ENCODE measurements around the gene AFF3. TPM values are rescaled to one million over a fixed set of nuclear protein-coding genes. Genes with fewer than 3 reads are reported as not detected.

The AFF3 gene
- total and polyA plus RNA-seq, 2 of the 4 experiments (the other 2 are of a cell fraction): 12.9 to 14.3 TPM

DNA sequence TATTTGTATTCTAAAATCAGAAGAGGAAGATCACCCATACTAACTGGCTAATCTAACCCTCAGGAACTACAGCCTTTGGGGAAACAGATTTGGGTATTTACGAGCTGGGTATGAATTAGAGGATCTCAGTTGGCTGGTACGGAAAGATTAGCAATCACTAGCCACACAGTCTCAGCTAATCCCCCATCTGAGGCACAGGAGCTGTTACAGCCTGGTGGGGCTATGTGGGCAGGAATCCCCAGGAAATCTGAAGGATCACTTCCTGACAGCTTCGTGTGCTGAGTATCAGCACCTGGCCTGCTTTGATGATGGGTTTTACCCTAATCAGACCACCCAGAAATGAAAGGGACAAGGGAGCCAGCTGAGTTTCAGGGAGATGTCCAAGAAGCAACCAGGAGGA is 206.3 kb downstream of the AFF3 start:
- H4K8ac ChIP-seq (ENCODE audit: low read depth in 2 of 2, low read length in 2 of 2): peak overlapping the region in 1 of 2 experiments; percentile 14; a peak in 1 of 4 replicates
- H3K36me3 ChIP-seq (ENCODE audit: control insufficient read depth, insufficient read depth, low read length): peaks cover 22% of the 10 kb centered on the region
- no peak overlapping the region for H3K9ac ChIP-seq (ENCODE audit: low read depth, low read length)
- no peak overlapping the region for H3K27ac ChIP-seq (ENCODE audit: insufficient read depth, low read length)
- dilution Hi-C loops (cut with HindIII; ENCODE audit: low sequenced_read_pairs, unreplicated experiment) (no loop called here), intact Hi-C loops (cut with micrococcal nuclease) (no loop called here), in situ Hi-C loops (cut with MboI; ENCODE audit: low sequenced_read_pairs) (no loop called here)
- WGBS, 2 experiments (ENCODE audit: extremely low coverage in 2 of 2, insufficient read length in 1 of 2): no CpG with 5 or more reads among the region's 3 CpGs
- H2AFZ ChIP-seq (replicated peaks; ENCODE audit: low read length, poor library complexity): no peak overlapping the region
- peaks cover 0 to 7% of the 10 kb centered on the region in 2 experiments; a peak in 1 of 4 replicates for H3K79me1 ChIP-seq (ENCODE audit: low read depth in 1 of 2, low read length in 2 of 2)
- H3K9me1 ChIP-seq (ENCODE audit: insufficient read depth, low read length): peaks cover 5% of the 10 kb centered on the region; the same call in 1 of the 2 replicates
- H2AK9ac ChIP-seq (replicated peaks; ENCODE audit: low read depth, low read length, poor library complexity): no peak overlapping the region
- no peak overlapping the region for H4K91ac ChIP-seq (ENCODE audit: insufficient read depth, low read depth, low read length)
- H3K18ac ChIP-seq (ENCODE audit: low read depth, low read length): no peak overlapping the region
- no TSS peak for BruUV-seq (replicated peaks)
- ChIA-PET CTCF (no interaction called here), POLR2A (ENCODE audit: unreplicated experiment) (no interaction called here)
- no peak overlapping the region; the same call in 1 of the 2 replicates for H3K14ac ChIP-seq (replicated peaks; ENCODE audit: low read depth, low read length)
- no peak overlapping the region for H2BK15ac ChIP-seq (ENCODE audit: low read depth, low read length)
- no peak for ATAC-seq (ENCODE audit: low read depth)
- no peak overlapping the region for H3K23ac ChIP-seq (ENCODE audit: low read depth, low read length)
- H3K56ac ChIP-seq (ENCODE audit: extremely low read depth, insufficient read depth, low read length): no peak overlapping the region
- no peaks in the 10 kb centered on the region for H3K27me3 ChIP-seq (ENCODE audit: control insufficient read depth, insufficient read depth, low read length)
- no peak for DNase-seq
- no peak overlapping the region for H3K4me2 ChIP-seq (ENCODE audit: low read depth, low read length)
- H3K4me1 ChIP-seq (ENCODE audit: control insufficient read depth, insufficient read depth, low read length): no peaks in the 10 kb centered on the region; the same call in 1 of the 2 replicates
- H2BK20ac ChIP-seq (ENCODE audit: low read depth, low read length): no peak overlapping the region
- no peak overlapping the region for H2BK5ac ChIP-seq (ENCODE audit: low read depth, low read length, poor library complexity, severe bottlenecking)
- H4K20me1 ChIP-seq (ENCODE audit: insufficient read depth, low read length): no peaks in the 10 kb centered on the region
- H3K4me3 ChIP-seq (ENCODE audit: insufficient read depth, low read depth, low read length): no peak overlapping the region
- no peak for TF ChIP-seq RCOR1 (IDR thresholded peaks at IDR 0.05; ENCODE audit: insufficient replicate concordance, low read length)
- TF ChIP-seq, protein P1, sequence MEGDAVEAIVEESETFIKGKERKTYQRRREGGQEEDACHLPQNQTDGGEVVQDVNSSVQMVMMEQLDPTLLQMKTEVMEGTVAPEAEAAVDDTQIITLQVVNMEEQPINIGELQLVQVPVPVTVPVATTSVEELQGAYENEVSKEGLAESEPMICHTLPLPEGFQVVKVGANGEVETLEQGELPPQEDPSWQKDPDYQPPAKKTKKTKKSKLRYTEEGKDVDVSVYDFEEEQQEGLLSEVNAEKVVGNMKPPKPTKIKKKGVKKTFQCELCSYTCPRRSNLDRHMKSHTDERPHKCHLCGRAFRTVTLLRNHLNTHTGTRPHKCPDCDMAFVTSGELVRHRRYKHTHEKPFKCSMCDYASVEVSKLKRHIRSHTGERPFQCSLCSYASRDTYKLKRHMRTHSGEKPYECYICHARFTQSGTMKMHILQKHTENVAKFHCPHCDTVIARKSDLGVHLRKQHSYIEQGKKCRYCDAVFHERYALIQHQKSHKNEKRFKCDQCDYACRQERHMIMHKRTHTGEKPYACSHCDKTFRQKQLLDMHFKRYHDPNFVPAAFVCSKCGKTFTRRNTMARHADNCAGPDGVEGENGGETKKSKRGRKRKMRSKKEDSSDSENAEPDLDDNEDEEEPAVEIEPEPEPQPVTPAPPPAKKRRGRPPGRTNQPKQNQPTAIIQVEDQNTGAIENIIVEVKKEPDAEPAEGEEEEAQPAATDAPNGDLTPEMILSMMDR (conservative IDR thresholded peaks at IDR 0.05; ENCODE audit: low read depth, low read length): no peak
- TF ChIP-seq RFX5 (IDR thresholded peaks at IDR 0.05; ENCODE audit: low read depth, low read length): no peak
- no peak for TF ChIP-seq MAFK (IDR thresholded peaks at IDR 0.05; ENCODE audit: low read depth, low read length)
- no peaks in the 10 kb centered on the region; the same call in 1 of the 2 replicates for H3K9me3 ChIP-seq (ENCODE audit: control insufficient read depth, insufficient read depth, low read length)
- H2AK5ac ChIP-seq (ENCODE audit: low read depth, low read length): no peak overlapping the region
- H2BK120ac ChIP-seq (ENCODE audit: low read depth, low read length): peak overlapping the region; percentile 3; the same call in 1 of the 2 replicates
- H3K4ac ChIP-seq (ENCODE audit: low read depth, low read length): no peak overlapping the region
- H4K5ac ChIP-seq (ENCODE audit: low read depth, low read length): peak overlapping the region; percentile 12; the same call in 1 of the 2 replicates

Measured in IMR-90 (cell line).